ENCODE results near the gene ZNF408.
"Not testable (repeated sequence)": the region's sequence is repeated elsewhere in the genome, so short reads cannot be mapped to it uniquely, and the experiment has no call there.

The ZNF408 gene

DNA sequence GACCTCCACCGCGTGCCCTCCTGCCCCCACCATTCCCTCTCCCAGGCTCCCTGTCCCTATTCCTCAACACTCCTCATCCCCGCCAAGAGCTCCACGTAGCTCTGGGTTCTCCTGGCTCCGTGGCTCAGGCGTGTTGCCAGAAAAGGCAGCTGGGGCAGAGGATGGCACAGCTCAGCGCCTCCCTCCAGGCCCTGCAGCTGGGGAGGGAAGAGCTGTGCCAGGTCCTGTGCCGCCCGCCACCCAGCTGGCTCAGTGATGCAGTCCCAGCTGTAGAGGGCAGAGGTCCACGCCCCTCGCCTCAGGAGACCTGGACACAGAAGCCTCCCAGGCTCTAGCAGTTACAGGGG lies 4.6 kb upstream of the ZNF408 start:
- DNase-seq (ENCODE audit: low read depth in 4 of 4, low spot score in 1 of 4), result no peak

DNA sequence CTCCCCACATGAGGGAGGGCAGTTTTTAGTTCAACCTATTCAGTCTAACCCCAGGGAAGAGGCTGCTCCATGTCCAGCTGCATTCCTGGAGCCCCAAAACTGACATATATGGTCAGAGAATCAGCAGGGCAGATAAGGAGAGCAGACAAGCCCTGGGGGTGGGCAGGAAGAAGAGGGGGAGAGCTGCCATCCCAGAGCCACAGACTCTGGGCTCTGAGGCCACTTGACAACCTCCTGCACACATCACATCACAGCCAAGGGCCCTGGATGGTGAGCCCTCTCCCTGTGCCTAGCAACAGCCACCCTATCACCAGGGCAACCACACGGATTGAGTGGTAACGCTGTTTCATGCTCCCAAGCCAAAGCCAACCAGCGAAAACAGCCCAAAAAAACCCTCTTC lies 3.5 kb upstream of the ZNF408 start:
- DNase-seq (ENCODE audit: low read depth in 4 of 4, low spot score in 1 of 4), result no peak

DNA sequence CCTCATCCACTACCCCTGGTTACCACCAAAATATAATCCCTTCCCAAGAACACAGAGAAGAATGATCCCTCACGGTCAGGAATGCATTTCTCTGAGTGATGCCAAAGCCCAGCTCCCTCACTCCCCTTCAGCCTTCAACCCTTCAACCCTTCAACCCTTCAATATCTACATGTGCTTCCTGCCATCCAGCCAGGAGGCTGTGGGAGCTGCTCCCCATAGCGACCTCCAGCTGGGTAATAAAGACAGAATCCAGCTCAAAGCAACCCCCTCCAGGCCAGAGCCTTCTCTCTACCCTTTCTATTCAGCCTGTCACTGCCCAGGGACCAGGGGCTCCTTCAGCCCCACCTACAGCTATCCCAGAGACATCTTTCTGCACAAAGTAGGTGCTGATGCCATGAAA lies 3.1 kb upstream of the ZNF408 start:
- DNase-seq (ENCODE audit: low read depth in 4 of 4, low spot score in 1 of 4), result no peak

DNA sequence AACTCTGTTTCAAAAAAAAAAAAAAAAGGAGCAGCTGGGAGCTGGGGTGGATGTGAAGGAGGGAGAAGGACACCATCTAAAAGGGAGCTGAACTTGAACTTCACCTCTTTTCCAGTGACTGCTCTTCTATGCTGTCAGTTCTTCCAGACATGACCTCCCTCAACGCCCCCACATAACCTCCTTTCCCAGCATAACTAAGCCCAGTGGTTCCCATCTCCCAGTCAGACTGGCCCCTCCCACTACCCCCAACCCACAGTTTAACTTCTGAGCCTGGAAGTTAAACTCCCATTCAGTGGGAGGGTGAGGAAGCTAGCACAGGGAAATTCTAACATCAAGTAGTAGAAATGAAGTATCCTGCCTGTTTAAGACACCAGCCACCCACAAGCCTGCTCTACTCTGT lies 2.2 kb upstream of the ZNF408 start:
- no peak for DNase-seq (ENCODE audit: low read depth in 4 of 4, low spot score in 1 of 4)

DNA sequence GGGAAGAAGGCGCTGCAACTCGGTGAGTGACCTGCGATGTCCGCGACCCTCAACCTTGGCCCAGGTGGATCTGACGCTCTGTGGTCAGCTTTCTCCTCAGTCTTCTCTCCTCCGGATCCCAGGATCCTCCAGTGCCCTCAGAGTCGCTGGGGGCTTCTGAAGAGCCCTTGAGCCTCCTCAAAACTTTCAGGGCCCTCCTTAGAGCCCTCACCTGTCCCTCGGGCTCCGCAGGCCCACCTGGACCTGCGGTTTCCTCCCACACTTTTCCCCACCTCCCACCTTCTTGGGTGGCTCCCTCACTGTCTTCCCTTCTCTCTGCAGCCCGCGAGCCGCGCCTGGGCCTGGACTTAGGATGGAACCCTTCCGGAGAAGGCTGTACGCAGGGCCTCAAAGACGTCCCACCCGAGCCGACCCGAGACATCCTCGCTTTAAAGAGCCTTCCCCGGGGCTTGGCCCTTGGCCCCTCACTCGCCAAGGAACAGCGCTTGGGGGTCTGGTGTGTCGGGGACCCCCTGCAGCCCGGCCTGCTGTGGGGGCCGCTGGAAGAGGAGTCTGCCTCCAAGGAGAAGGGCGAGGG lies 335 bp downstream of the ZNF408 start:
- no peak for DNase-seq (ENCODE audit: low read depth in 4 of 4, low spot score in 1 of 4)

DNA sequence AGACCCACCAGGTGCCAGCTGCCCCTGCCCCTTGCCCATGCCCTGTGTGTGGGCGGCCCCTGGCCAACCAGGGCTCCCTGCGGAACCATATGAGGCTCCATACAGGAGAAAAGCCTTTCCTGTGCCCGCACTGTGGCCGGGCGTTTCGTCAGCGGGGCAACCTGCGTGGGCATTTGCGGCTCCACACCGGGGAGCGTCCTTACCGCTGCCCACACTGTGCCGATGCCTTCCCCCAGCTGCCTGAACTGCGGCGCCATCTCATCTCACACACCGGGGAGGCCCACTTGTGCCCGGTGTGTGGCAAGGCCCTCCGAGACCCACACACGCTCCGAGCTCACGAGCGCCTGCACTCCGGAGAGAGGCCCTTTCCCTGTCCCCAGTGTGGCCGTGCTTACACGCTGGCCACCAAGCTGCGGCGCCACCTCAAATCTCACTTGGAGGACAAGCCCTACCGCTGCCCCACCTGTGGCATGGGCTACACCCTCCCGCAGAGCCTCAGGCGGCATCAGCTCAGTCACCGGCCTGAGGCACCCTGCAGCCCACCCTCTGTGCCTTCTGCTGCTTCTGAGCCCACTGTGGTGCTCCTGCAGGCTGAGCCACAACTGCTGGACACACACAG lies 4.3 kb downstream of the ZNF408 start:
- no peak for DNase-seq (ENCODE audit: low read depth in 4 of 4, low spot score in 1 of 4)

DNA sequence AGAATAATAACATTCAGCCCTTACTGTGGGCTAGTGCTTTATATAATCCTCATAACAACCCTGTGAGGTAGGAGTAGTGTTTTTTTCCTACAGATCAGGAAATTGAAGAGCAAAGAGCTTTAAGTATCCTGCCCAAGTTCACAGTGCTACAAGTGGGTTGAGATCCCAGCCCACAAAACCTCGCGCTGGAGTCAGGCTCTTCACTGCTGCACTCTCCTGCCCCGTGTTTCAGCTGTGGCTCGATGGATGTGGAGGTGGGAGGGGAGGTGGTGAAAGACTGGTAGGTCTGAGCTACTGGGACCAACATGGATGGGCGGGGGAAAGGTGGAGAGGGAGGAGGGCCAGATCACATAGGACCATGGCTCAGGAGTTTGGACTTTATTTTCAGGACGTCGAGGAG lies 6.1 kb downstream of the ZNF408 start:
- no peak for DNase-seq (ENCODE audit: low read depth in 4 of 4, low spot score in 1 of 4)

DNA sequence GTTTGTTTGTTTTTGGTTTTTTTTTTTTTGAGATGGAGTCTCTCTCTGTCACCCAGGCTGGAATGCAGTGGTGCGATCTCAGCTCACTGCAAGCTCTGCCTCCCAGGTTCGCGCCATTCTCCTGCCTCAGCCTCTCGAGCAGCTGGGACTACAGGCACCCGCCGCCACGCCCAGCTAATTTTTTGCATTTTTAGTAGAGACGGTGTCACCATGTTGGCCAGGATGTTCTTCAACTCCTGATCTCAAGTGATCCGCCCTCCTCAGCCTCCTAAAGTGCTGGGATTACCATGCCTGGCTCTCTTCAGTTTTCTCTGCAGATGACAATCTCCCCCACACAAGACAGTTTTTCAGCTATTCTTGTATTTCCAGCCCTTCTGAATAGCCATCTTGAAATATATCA lies 8.5 kb downstream of the ZNF408 start:
- not testable (repeated sequence) for DNase-seq (ENCODE audit: low read depth in 4 of 4, low spot score in 1 of 4)

DNA sequence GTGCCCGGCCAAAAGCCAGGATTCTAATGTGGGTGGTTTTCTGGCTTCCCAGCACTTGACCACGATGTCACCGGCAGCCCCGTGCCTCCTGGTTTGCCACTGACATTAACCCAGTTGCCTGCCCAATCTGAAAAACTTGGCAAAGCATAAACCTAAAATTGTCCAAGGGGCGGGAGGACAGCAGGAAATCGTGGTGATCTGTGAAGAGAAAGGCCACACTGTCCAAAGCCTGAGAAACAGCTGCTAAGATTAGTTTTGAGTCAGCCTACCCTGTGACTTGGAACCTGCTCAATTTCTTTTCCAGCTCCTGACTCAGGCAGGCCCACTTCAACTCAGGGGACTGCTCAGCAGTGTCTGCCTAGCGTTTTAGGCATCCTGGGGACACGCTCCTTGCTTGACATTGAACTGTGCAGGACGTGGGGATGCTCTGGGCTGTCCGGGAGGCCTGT lies 10.0 kb downstream of the ZNF408 start:
- no peak for DNase-seq (ENCODE audit: low read depth in 4 of 4, low spot score in 1 of 4)

DNA sequence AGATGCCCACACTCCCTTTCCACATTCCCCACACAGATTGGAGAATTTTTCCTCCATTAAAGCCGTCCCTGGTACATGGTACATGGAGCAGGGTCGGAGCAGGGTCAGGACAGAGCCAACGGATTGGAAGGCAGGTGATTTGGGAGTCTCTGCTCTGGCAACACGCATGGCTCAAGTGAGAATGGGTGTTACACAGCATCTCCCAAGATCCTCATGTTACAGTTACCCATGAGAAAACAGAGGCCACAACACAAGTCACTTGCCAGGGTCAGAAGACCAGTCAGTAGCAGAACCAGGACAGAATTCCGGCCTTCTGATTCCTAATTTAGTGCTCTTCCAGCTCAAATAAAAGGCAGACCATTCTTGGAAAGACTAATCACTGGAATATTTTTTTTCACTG lies 10.5 kb downstream of the ZNF408 start:
- DNase-seq (ENCODE audit: low read depth in 4 of 4, low spot score in 1 of 4), result no peak

DNA sequence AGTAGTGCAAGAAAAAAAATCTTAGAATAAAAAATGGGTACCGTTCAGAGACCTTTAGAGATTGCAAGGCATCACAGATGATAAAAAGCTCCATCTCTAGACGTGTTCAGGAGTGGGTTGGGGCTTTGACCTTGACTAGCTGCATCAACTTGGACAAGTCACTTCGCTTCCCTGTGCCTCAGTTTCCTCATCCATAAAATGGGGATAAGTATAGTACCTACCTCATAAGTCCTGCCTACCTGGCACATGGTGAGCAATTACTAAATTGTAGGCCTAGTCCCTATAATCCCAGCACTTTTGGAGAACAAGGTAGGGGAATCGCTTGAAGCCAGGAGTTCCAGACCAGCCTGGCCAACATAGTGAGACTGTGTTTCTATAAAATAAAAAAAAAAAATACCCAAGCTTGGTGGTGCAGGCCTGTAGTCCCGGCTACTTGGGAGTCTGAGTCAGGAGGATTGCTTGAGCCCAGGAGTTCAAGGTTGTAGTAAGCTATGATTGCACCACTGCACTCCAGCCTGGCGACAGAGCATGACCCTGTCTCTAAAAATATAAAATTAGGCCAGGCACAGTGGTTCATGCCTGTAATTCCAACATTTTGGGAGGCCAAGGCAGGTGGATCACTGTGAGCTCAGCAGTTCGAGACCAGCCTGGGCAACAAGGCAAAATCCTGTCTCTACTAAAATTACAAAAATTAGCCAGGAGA lies 12.2 kb downstream of the ZNF408 start:
- DNase-seq (ENCODE audit: low read depth in 4 of 4, low spot score in 1 of 4), result no peak

DNA sequence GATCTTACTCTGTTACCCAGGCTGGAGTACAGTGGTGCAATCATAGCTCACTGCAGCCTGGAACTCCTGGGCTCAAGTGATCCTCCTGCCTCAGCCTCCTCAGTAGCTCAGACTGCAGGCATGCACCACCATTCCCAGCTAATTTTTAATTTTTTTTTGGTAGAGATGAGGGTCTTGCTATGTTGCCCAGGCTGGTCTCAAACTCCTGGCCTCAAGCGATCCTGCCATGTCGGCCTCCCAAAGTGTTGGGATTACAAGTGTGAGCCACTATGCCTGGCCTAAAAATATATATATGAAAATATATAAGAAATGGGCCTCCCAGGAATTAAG lies 17.0 kb downstream of the ZNF408 start:
- not testable (repeated sequence) for DNase-seq (ENCODE audit: low read depth in 4 of 4, low spot score in 1 of 4)

DNA sequence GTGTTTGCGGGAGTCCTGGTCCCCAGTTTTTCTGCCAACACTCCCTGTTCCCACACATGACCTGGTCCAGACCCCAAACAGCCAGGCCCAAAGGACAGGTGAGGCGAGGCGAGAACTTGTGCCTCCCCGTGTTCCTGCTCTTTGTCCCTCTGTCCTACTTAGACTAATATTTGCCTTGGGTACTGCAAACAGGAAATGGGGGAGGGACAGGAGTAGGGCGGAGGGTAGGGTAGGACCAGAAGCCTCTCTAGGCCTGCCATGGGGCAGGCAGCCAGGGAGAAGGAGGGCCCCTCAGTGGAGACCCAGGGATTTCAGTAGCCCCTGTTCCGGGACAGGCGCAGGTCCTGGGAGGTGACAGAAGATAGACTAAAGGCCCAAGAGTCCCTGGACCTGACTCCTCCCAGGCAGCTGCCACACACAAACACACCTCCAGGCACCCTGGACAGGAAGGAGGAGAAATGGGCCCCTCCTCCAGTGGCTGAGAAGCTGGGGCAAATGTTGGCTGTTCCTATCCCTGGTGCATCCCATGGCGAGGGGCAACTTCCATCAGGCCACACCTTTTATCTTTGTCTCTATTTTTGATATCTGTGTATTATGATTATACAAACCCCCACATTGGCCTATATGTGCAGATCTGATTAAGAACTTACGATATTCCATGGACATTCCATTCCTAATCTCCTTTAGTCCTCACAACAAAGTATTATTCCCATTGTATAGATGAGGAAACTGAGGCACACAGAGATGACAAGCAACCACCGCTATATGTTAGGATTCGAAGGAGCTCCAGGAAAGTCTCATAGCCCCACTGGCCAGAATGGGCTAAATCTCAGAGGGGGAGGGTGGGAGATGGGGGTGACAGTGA lies 17.6 kb downstream of the ZNF408 start:
- DNase-seq (ENCODE audit: low read depth in 4 of 4, low spot score in 1 of 4), result no peak

DNA sequence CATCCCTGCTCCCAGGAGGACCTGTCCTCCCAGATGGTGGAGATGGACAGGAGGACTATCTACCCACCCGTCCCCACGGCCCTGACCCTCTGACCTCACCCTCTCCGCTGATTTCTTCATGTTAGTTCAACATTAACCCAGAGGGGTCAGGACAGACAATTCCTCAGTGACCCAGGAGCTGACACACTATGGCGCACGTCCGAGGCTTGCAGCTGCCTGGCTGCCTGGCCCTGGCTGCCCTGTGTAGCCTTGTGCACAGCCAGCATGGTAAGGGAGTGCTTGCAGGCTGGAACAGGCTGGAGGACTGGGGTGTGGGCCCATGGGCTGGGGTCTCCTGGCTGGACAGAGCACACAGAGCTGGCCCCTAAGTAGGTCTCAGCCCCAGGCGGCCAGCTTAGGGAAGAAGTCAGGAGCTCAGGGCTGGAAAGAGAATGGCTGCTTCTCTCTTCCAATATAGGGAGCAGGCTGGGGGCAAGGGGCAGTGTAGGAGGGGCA lies 18.3 kb downstream of the ZNF408 start, which contains the start of gene F2:
F2 (plus strand) TSS at position 166 of the 495 bp plus-strand sequence; CDS start at position 189, 23 bp downstream.
- DNase-seq (ENCODE audit: low read depth in 4 of 4, low spot score in 1 of 4), result no peak

DNA sequence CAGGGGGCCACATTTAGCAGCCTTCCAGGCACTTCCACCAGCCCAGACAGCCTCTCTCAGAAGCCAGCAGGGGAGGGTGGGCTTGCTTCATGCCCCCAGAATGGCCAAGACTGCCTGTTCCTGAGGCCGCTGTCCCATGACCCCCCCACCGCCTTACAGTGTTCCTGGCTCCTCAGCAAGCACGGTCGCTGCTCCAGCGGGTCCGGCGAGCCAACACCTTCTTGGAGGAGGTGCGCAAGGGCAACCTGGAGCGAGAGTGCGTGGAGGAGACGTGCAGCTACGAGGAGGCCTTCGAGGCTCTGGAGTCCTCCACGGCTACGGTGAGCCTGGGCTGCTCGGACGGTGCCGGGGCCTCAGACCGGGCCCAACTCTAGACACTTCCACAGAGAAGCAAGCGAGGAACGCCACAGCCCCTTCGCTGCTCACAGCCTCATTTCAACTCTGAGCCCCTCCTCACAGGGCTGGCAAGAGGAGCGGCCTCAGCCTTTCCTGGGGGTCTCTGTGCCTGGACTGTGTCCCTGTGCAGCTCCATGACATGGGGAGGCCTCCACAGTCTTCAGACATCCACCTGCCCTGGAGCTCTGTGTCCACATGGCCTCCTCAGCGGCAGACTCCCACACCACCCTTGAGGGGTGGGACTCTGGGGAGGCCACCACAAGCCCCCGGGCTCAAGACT lies 18.9 kb downstream of the ZNF408 start:
- DNase-seq (ENCODE audit: low read depth in 4 of 4, low spot score in 1 of 4), result no peak

DNA sequence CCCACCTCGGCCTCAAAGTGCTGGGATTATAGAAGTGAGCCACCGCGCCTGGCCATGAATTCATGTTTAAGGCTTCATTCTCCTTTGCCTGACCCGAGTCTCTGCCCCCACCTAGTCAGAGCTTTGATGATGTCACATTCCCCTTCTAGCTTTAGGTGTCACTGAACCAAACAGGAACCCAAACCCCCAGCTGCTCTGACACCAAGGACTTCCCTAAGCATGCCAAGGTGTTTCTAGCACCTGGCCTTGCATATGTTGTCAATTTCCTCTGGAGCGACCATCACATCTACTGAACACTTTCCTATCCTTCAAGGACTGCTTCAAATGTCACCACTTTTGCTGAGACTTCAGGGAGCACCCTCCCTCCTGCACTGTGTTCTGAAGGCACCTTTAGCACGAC lies 20.5 kb downstream of the ZNF408 start:
- DNase-seq (ENCODE audit: low read depth in 4 of 4, low spot score in 1 of 4), result no peak

DNA sequence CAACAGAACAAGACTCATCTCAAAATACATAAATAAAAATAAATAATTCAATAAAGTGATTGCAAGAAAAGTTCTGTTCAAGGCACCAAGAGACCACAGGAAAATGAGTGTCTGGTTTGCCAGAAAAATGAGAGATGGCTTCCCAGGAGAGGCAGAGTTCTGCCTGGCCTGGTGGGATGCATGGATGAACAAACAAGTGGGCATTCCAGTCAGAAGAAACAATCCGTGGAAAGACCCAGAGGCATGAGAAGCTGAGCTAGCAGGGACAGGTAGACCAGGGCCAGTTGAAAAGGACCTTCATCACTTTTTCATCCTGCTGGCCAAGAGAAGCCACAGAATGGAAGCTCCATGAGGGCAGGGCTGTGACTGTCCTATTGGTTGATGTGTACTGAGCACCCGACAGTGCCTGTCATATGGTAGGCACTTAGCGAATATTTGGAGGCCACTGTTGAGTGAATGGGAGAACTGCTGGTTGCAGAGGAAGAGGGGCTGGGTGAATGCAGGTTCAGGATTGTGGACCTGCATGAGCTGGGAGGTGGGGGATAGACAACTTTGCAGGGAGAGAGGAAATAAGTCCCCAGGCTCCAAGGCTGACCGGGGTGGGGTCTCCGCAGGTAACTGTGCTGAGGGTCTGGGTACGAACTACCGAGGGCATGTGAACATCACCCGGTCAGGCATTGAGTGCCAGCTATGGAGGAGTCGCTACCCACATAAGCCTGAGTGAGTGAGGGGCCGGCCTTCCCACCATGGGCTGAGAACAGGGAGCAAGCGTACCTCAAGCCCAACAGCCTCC lies 21.9 kb downstream of the ZNF408 start:
- DNase-seq (ENCODE audit: low read depth in 4 of 4, low spot score in 1 of 4), result no peak

DNA sequence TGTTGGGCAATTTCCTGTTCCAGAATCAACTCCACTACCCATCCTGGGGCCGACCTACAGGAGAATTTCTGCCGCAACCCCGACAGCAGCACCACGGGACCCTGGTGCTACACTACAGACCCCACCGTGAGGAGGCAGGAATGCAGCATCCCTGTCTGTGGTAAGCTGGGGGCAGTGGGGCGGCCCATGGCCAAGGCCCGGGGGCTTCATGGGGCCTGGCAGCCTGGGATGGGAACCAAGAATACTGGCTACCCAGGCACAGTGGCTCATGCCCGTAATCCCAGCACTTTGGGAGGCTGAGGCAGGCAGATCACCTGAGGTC lies 22.5 kb downstream of the ZNF408 start:
- no peak for DNase-seq (ENCODE audit: low read depth in 4 of 4, low spot score in 1 of 4)

DNA sequence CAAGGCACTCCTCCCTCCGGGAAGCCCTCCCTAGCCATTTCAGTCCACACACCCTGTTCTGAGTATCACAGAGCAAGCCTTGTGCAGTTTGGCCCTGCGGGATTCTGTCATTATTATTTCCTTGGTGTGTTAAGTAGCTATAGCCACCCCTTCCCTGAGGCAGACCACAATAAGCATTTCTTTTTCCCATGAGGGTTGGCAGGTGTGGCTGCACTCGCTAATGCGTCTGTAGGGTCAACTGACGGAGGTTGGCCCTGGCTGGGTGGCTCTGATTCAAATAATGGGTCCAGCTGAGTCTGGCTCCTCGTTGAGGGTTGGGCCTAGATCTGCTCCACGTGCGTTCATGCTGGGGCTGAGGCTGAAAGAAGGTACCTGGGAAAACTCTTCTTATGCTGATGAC lies 23.3 kb downstream of the ZNF408 start:
- DNase-seq (ENCODE audit: low read depth in 4 of 4, low spot score in 1 of 4), result no peak
